Lower leg skin (tissue), 3 donors: ENCODE data around the gene GPAT3.

Experiments
- CTCF ChIP-seq, 3 donors: fragments of 450-650 bp; IDR thresholded peaks; one replicate each; pipeline ENCODE4 v1.5.1; 2016; ENCODE audit warnings: antibody characterized with exemption in 3 of 3, mild to moderate bottlenecking in 3 of 3, moderate library complexity in 2 of 3
- POLR2A ChIP-seq, 2 donors: fragments of 450-650 bp; IDR thresholded peaks; one replicate each; pipeline ENCODE4 v1.6.1; 2016 to 2017; ENCODE audit warnings: antibody characterized with exemption in 2 of 2, mild to moderate bottlenecking in 1 of 2, moderate library complexity in 1 of 2

- TF ChIP-seq POLR2A (IDR thresholded peaks at IDR 0.05) (no peak), CTCF (IDR thresholded peaks at IDR 0.05) (no peak)
Observed at GRCh38 chr4:83560523-83560922, 24.6 kb downstream of the GPAT3 start.
